Left cardiac atrium (tissue), 4 donors: ENCODE results near the gene ZBTB1. TPM values are rescaled to one million over a fixed set of nuclear protein-coding genes. Genes with fewer than 3 reads are reported as not detected.

Experiments
- ATAC-seq, 2 donors: fragments of 200-7000 bp; cut with Tn5 transposase; one replicate each; pipeline ENCODE4 v1.9.1; 2020; ENCODE audit warnings: mild to moderate bottlenecking in 2 of 2, moderate library complexity in 2 of 2
- DNase-seq: peaks from one replicate; pipeline ENCODE4 v3.0.0-alpha.2; 2020
- intact Hi-C, 2 donors: fragments of 100-400 bp; cut with DNase I; formaldehyde crosslinking; loops; one replicate each; pipeline versions ENCODE4 v1.14.1 to v1.15.1; 2022 to 2023
- long read RNA-seq: library from polyadenylated mRNA; unstranded; transcript quantifications from one replicate; pipeline ENCODE4 v2.0.0, GENCODE V29; 2021
- total RNA-seq, 2 donors: library from RNA; stranded (reverse); fragmentation: NEBNext Ultra II Directional; extraction: Animal tissue kit (Norgen Biotek cat#: 25700); gene quantifications; one replicate each; pipeline ENCODE4 v1.2.1, GENCODE V29; 2021
- donor health status: DM: no; HTN: yes; CAD: no.
- donor health status: DM: no; HTN: yes; CAD: no; lungs with severe emphysema.
- donor health status: DM: yes; HTN: yes; CAD: no.
- donor health status: Dilated cardiomyopathy.

ZBTB1 gene, protein sequence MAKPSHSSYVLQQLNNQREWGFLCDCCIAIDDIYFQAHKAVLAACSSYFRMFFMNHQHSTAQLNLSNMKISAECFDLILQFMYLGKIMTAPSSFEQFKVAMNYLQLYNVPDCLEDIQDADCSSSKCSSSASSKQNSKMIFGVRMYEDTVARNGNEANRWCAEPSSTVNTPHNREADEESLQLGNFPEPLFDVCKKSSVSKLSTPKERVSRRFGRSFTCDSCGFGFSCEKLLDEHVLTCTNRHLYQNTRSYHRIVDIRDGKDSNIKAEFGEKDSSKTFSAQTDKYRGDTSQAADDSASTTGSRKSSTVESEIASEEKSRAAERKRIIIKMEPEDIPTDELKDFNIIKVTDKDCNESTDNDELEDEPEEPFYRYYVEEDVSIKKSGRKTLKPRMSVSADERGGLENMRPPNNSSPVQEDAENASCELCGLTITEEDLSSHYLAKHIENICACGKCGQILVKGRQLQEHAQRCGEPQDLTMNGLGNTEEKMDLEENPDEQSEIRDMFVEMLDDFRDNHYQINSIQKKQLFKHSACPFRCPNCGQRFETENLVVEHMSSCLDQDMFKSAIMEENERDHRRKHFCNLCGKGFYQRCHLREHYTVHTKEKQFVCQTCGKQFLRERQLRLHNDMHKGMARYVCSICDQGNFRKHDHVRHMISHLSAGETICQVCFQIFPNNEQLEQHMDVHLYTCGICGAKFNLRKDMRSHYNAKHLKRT
- total RNA-seq: 10 to 100 TPM; 23.2 to 23.7 TPM
- long read RNA-seq, full-length matches to known transcripts: 4 of 20 reads
- long read RNA-seq, partial matches to known transcripts: 11 of 20 reads
- long read RNA-seq, other reads (novel, unspliced or antisense): 5 of 20 reads

DNA sequence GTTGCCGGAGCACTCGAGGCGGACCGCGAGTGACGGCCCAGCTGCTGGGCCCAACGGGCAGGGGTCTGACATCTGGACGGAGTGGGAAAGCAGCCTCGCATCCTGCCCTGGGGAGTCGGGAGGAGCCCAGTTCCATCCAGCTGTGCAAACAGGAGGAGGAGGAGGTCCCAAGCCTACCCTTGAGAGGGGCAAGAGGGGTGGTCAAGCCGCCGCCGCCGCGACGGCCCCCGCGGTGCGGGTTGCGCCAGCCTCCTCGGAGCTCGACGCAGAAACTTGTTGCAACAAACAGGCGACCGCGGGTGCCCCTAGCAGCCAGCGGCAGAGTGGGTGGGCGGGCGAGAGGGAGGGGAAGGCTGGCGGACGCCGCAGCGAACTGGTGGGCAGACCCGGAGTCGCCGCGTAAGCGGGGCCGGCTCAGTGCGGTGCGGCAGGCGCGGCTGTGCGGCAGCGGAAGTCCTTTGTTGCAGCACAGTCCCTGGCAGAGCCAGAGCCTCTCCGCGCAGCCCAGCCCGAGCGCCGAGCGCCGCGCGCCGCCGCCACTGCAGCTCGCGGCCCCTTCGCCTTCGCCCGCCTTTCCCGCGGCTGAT lies at the start of gene ZBTB1:
Gene ZBTB1 (plus strand): TSS at position 461 of the 587 bp plus-strand sequence. CDS start 16,735 bp downstream, outside the sequence.
- ATAC-seq (peak; percentile 70 to 75), DNase-seq (peak; percentile 90)
- intact Hi-C loops: no loop called here

DNA sequence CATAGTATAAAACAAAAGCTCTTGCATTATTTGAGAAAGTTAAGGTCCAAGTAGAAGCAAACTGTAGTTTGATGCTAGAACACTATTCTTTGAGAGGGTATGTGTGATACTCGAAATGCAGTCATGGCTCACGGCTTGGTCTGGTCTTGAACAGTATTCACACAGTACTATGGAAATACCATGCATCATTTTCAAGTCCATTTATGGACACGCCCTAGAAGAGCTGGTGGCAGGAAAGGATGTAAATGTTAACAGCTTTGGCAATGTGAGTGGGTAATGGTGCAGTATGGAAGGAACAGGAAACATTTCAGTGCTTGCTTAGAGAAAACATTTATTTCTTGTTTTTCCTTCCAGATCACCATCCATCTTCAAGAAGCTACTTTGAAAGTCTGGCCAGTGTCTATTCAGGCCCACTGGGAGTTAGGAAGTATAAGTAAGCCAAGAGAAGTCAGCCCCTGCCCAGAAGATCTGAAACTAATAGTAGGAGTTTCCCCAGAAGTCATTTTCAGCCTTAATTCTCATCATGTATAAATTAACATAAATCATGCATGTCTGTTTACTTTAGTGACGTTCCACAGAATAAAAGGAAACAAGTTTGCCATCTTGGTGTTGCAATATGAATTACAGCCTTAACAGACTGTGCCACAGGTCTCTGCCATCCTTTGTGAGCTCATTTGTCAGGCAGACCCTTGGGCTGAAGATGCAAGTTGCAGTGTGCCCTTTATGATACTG lies 45.0 kb upstream of the ZBTB1 start:
- no peak for ATAC-seq
- DNase-seq: no peak
- intact Hi-C loops: loop anchor here in 1 of 2 donors (10.0 kb wide), 1 partner anchor 115 kb away; no protein-coding TSS in a partner anchor

DNA sequence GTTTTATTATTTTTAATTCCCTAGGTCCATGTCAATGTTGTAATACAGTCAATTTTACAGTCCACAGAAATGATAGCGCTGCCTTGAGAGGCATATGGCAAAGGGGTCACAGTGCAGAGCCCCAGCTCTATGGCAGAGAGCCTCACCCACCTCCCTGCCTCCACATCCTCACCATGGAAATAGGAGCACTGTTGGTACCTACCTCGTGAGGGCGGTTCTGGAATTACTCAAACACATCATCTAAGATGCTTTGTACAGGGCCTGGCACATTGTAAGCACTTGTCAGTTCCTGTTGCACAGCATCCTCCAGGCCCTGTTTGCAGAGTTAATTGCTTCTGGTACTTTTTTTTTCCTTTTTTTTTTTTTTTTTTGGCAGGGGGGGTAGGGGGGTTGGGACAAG lies 43.3 kb upstream of the ZBTB1 start:
- no peak for ATAC-seq
- intact Hi-C loops: loop anchor here in 1 of 2 donors (10.0 kb wide), 1 partner anchor 116 kb away; no protein-coding TSS in a partner anchor
- DNase-seq: no peak

DNA sequence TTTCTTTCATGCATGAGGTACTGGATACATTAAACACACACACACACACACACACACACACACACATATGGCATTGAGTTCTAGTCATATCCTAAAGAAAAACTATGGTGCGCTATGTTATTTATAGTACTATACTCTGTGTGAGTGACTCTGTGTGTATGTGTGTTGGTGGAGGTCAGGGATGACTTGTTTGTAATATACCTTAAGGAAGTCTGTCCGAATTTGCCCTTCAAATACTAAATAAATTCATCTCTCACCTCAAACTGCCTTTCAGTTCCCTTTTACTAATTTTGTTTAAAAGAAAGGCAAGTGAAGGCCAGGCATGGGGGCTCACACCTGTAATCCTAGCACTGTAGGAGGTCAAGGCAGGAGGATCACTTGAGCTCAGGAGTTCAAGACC lies 41.4 kb upstream of the ZBTB1 start:
- ATAC-seq: no peak
- no peak for DNase-seq
- intact Hi-C loops: loop anchor here in 1 of 2 donors (10.0 kb wide), 1 partner anchor 118 kb away; no protein-coding TSS in a partner anchor

DNA sequence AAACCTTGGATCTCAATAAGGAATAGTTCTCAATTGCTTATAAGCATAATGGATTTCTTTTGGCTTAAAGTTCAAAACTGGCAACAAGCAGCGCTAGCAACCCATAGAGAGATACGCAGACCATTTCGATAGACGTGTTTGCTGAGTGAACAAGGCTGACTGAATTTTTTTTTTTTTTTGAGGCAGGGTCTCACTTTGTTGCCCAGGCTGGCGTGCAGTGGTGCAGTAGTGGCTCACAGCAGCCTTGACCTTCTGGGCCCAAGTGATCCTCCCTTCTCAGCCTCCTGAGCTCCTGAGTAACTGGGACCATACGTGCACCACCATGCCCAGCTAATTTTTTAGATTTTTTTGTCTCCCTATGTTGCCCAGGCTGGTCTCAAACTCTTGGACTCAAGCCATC lies 40.7 kb upstream of the ZBTB1 start:
- intact Hi-C loops: loop anchor here in 1 of 2 donors (10.0 kb wide), 1 partner anchor 119 kb away; no protein-coding TSS in a partner anchor
- ATAC-seq (no peak), DNase-seq (no peak)

DNA sequence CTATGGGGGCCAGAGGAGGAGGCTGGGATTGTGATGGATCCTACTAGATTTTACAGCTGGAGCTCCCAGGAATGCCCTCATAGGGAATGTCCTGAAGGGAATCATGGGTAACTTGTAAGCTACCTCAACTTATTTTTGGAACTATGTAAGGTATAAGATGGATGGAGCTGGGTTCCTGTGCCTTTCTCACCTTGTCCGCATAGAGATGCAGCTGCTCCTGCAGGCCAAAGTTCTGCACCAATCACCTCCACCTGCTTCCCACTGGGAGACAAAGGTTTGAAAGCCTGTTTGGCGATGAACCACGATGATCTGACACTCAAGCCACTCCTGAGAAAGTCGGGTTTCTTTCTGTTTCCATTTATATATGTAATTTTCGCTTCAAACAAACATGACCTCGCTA lies 39.9 kb upstream of the ZBTB1 start:
- ATAC-seq: no peak
- intact Hi-C loops: loop anchor here in 1 of 2 donors (10.0 kb wide), 1 partner anchor 120 kb away; no protein-coding TSS in a partner anchor
- no peak for DNase-seq

DNA sequence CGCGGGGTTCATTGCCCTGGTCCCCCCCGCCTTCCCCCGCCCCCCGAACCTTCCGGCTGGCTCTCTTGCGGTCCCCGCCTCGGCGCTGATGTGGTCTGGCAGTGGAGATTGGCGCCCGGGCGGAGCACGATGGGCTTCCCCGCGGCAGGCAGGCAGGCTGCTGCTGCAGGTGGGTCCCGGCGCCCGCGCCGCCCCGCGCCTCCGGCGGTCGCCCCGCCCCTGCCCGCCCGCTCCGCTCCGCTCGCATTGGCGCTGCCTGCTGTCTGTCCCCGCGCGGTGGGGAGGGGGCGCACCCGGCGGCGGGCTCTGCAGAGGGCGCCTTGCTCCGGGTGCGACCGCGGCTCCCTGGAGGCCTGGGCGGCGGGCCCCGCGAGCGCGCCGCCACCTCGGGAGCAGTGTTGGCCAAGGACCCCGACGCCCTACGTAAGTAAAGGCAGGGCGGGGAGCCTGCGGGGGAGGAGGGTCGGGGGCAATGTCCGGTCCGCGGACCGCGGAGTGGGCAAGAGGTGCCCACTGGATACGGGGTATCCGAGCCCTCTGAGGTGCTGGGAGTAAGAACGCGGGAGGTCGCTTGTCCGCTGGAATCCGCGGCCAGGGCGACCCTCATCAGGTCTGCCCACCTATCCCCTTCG lies 39.3 kb upstream of the ZBTB1 start, which contains the start of gene AKAP5:
Gene AKAP5 (plus strand): TSS at position 309 of the 632 bp plus-strand sequence. CDS start 2,896 bp downstream, outside the sequence.
- ATAC-seq (peak; percentile 94 to 97), DNase-seq (peak; percentile 49)
- intact Hi-C loops: loop anchor here in 1 of 2 donors (10.0 kb wide), 1 partner anchor 121 kb away; no protein-coding TSS in a partner anchor

DNA sequence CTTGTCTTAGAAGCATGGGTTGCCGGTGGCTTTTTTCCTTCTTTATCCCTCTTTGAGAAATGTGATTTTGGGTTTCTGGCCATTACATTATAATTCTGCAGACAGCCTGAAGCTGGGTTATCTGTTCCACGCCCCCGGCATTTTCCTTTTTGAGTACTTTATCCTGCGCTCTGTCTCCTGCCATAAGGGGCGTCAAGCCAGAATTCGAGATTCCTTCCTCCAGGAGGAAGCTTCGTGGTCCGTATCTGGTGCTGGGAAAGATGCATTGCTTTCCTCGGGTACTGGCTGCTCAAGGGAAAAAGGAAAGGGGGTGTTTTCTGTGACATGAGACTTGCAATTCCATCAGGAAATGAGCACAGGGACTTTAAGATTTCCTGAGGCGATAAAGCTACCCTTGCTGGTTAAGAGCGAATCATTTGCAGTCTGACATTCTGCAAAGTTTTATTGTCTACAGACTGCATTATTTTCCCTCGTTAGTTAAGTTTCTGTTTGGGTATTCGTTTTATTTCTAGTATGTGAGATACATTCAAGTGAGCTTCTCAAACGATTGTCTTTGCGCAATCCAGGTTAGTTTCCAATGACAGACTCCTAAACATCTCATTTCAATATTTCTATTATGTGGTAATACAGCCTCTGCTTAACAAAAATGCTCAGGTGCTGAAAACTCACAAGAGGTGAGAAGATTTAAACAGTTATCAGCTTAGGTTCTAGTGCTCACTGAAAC lies 38.6 kb upstream of the ZBTB1 start:
- peak; percentile 42 for DNase-seq
- peak; percentile 66 to 74 for ATAC-seq
- intact Hi-C loops: loop anchor here in 1 of 2 donors (10.0 kb wide), 1 partner anchor 121 kb away; no protein-coding TSS in a partner anchor

DNA sequence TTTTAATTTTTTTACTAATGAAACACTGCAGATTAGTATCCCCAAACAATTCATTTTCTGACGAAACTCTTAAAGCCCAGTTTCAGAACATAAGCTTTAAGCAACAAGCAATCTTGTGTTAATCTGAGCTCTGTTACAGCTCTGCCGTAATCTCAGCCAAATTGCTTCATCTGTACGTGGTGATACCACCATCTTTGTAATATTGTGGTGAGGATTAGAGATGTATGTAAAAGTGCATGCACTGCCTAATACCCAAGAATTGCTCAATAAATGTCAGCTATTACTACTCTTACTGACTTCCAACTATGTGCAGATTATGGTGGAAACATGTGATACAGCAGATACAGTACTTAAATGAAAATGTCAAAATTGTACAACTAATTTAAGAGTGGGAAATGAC lies 37.5 kb upstream of the ZBTB1 start:
- intact Hi-C loops: loop anchor here in 1 of 2 donors (10.0 kb wide), 1 partner anchor 122 kb away; no protein-coding TSS in a partner anchor
- DNase-seq (no peak), ATAC-seq (no peak)

DNA sequence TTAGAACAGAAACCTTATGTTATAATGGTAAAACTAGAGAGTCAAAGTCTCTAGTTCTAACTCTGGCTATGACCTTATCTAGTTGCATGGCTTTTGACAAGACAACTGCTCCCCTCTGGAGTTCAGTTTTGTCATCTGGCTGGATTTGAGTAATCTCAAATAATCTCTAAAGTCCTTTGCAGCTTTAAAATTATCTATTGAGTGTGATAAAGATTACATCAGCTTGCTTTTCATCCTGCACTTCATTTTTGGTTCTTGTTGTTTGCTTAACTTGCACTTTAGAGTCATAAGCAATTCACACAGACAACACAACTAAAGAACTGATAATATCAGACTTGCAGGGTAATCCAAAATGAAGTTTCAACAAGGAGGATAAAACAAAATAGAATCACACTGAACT lies 37.0 kb upstream of the ZBTB1 start:
- intact Hi-C loops: loop anchor here in 1 of 2 donors (10.0 kb wide), 1 partner anchor 123 kb away; no protein-coding TSS in a partner anchor
- no peak for DNase-seq
- ATAC-seq: no peak

DNA sequence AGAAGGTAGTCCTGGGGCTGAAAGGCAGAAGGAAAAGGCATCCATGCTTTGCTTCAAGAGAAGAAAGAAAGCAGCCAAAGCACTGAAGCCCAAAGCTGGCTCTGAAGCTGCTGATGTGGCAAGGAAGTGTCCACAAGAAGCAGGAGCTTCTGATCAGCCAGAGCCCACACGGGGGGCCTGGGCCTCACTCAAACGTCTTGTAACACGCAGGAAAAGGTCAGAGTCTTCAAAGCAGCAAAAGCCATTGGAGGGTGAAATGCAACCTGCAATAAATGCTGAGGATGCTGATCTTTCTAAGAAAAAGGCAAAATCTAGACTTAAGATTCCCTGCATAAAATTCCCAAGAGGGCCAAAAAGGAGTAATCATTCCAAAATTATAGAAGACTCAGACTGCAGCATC lies 36.1 kb upstream of the ZBTB1 start:
- DNase-seq (no peak), ATAC-seq (no peak)
- intact Hi-C loops: loop anchor here in 1 of 2 donors (10.0 kb wide), 1 partner anchor 124 kb away; no protein-coding TSS in a partner anchor

DNA sequence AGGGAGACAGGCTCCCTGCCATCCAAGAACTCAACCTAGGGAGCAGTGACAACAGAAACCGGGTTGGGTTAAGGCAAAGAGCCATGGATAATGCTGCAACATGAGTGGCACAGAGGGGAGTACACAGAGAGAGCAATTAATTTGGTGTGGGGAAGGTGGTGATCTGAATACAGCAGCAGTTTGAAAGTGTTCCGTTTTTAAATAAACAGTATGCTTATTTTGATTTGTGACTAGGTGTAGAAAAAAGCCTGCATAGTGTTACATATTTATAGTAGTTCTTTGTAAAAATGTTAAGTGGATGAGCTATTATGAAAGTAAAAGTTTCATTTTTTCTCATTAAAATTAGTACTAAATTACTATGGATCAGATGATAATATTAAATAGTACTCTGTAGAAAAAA lies 30.5 kb upstream of the ZBTB1 start:
- intact Hi-C loops: loop anchor here in 1 of 2 donors (10.0 kb wide), 1 partner anchor 49 kb away; no protein-coding TSS in a partner anchor
- ATAC-seq (no peak), DNase-seq (no peak)

DNA sequence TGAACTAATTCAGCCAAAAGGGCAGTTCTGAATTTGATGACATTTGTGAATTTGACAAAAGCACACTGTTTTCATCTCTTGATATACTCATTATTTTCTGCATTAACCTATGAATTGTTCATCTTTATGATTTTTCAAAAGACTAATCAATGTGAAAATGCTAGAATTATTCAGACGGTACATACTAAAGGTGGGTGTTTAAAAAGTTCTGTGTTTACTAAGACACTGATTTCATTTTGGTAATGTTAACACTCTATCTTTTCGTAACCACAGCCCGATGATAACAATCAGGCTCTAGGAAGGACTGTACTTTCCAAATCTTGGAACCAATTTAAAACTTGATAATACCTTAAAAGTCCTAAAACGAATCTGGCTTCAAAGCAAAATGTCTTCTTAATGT lies 29.9 kb upstream of the ZBTB1 start:
- intact Hi-C loops: loop anchor here in 1 of 2 donors (5.0 to 10.0 kb wide), 2 partner anchors 50 to 132 kb away; no protein-coding TSS in a partner anchor
- ATAC-seq (no peak), DNase-seq (no peak)

DNA sequence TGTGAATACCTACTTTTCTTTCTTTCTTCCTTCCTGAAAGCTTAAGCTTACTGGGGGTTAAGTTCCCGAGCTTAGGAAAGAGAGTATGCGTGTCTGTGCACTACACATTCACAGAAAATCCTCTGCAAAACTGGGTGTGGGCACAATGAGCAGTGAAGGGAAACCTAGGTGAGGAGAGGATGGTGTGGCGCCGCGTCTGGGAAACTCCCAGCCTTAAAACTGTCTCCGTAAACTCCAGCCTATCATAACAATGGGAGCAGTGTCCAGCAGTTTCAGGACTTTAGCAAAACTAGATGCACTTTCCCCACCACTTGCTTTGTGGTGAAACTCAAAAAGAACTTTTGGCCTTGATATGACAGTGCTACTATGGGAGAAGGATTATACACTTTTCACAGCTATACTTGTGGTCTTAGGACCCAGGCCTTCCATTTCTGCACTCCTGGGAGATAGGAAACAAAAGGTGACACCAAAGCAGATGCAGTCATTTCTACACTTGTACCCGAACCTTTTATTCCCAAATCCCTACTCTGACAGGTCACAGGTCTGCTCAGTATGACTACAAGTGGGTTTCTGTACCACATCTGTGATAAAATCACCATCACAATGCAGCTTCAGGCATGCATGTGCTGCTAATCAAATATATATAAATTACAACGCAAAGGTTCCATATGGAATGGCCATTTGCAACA lies 28.8 kb upstream of the ZBTB1 start:
- ATAC-seq: no peak
- DNase-seq: no peak
- intact Hi-C loops: loop anchor here in 1 of 2 donors (5.0 to 10.0 kb wide), 2 partner anchors 51 to 133 kb away; no protein-coding TSS in a partner anchor

DNA sequence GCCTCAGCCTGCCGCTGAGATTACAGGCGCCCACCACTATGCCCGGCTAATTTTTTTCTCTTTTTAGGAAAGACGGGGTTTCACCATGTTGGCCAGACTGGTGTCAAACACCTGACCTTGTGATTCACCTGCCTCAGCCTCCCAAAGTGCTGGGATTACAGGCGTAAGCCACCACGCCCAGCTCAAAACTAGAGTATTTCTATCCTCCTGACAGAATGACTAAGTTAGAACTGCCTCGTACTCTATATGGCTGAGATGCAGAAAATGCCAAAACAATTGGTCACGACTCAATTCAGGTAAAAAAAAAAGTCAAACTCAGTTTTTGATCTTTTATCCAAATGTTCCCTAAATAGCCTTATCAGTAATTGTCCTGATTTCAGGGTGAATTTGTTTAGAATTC lies 28.1 kb upstream of the ZBTB1 start:
- intact Hi-C loops: loop anchor here in 1 of 2 donors (5.0 to 10.0 kb wide), 2 partner anchors 52 to 134 kb away; no protein-coding TSS in a partner anchor
- DNase-seq: no peak
- ATAC-seq: no peak

DNA sequence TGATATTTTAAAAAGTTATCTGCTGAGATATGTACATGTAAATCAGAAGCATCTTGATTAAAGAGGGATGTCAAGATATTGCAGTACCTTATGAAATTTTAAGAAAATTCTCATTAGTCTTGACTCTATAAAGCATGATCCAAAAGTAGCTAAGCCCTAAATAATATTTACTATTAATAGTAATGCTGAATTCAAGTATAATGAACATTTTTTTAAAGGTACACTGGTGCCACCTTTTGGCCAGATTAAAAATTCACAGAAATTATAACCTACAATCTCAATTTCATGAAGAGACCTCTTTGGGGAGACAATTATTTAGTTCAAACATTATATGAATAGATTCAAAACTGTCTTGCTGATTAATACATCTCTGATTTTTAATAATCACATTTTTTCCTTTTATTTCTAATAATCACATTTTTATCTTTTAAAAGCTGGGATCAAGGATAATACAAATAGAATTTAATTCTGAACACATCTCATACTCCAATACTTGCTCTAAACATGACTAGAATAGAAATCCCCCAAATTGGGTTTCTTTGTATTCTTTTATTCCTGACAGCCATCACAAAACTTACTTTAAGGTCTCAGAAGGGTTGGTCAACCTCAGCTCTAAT lies 25.8 kb upstream of the ZBTB1 start:
- intact Hi-C loops: loop anchor here in 1 of 2 donors (5.0 to 10.0 kb wide), 2 partner anchors 54 to 136 kb away; no protein-coding TSS in a partner anchor
- ATAC-seq (no peak), DNase-seq (no peak)
